Activated T-cell treated with anti-CD3 and anti-CD28 coated beads for 24 hours (primary cell): ENCODE results near the gene TMEM163.
"Not testable (repeated sequence)": the region's sequence is repeated elsewhere in the genome, so short reads cannot be mapped to it uniquely, and the experiment has no call there.

Experiments
- DNase-seq: peaks from one replicate; pipeline ENCODE4 v3.0.0-alpha.2; 2020; ENCODE audit warnings: low read depth

Gene TMEM163

DNA sequence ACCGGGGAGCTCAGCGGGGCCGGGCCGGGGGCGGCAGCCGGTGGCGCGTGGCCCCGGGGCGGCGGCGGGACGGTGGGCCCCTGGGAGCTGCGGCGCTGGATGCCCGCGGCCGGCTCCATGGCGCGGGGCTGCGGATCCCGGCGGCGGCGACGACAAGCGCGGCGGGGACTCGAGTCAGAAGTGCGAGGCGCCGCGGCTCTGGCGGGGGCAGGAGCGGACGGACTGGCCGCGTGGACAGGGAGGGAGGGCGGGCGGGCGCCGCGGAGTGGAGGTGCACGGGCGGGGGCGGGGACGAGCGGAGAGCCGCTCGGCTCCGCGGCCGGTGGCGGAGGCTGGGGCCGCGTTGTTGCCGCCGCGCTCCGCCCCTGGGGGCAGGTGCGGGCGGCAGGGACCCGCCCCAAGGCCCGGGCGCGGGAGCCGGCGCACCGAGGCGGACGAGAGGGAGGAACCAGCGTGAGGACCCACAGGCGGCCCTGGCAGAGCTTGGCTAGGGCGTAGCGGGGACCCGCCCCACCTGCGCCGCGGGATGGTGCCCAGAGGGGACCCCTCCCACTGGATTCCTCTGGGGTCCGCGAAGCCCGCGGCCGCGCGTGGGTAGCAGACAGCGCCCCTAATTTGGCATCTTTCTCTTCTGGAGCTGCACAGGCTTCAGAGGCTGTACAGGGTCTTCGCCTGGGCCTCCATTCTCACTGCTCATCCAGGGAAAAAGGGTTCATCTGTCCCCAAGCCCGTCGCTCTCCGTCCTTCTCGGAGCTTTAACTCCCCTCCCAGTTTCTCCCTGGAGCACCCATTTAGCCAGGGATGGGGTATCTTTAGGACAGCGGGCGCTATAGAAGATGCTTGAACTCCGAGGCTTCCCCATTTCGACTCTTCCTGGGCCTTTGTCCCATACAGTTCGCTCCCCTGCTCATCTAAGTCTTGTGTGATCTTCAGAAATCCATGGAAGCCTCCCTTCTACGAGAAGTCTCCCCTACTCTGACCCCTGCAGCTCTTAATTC lies at the start of gene TMEM163:
TSS of gene TMEM163 (minus strand) at position 184 of the 998 bp plus-strand sequence.
- DNase-seq: no peak

DNA sequence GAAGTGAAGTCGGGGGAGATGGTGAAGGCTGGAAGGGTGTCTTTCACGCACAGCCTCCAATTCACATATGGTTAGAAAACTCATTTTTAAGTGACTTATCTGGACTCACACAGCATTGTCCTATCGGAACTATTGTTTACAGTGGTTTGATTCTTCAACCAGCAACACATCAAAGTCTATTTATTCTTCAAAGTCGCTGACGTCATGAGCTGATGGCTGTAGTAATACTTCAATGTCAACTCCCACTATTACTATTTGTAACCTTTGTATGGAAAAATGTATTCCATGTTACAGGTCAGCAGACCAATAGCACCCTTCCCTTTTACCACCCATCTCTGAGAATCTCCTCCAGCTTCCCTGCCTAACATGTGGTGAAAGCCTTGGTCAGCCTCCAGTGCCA lies 47.8 kb upstream of the TMEM163 start:
- DNase-seq: no peak

DNA sequence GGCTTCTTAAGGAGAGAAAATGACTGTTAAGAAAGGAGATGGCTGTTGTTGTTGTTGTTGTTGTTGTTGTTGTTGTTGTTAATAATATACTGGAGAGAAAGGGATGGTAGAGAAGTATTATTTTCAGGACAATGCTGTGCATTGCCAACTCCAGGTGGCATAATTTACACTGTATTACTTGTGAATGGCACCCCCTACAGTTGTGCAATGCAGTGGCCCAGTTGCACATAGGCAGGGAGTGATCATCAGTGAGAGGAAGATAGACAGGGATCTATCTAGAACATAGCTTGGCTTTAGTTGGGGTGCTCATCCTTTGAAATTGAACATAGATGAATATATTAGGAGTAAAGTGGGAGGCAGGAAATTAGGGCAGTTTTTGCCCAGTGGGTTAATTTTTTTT lies 47.2 kb upstream of the TMEM163 start:
- DNase-seq: no peak

DNA sequence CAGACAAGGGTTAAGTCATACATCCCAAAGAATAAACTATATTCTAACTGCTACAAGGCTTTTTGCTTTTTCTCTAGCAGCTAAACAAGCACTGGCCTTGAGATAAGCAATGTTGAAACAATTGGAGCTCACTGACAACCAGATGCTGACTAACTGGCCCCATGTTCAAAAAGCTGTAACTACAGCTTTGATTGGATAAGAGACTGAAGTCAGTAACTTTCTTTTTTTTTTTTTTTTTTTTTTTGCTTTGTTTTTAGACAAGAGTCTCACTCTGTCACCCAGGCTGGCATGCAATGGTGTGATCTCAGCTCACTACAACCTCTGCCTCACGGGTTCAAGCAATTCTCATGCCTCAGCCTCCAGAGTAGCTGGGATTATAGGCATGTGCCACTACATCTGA lies 45.4 kb upstream of the TMEM163 start:
- DNase-seq: no peak

DNA sequence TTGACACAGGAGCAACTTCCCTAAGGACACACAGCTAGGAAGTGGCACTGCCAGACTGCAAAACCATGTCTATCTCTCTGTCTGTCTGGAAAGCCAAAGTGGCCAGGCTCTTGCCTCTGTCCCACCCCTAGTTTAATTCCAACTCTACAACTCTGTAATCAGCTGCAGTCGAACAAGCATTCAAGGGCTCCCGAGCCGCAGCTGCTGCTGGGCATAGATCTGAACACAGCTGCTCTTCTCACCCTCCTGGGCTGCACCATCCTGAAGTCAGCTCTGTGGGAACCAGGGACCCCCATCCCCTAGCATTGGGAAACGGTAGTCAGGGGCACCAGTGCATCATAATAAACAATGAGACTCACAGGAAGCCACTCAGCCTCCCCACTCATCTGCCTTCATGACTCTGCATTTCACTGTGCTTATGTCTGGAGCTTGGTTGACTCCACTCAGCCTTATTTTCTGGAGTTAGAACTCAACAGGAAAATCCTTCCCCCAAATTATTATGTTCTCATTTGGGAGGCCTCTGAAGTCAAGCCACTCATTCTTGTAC lies 44.4 kb upstream of the TMEM163 start:
- DNase-seq: no peak

DNA sequence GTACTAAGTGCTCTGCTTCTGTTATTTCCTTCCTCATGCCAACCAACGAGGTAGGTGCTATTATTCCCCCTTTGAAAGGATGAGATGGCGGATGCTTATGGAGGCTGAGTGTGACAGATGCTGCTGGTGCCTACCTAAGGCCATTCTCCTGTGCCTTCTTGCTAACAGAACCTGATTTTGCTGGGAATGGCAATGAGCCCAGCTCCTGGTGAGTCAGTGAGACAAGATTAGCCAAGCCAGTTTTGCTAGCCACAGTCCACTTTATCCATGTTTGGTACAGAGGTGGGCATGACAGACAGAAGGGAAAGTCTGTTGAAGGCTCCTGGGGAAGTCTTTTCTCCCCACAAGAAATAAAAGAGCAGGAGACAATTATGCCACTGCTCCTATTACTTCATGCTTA lies 43.7 kb upstream of the TMEM163 start:
- DNase-seq: no peak

DNA sequence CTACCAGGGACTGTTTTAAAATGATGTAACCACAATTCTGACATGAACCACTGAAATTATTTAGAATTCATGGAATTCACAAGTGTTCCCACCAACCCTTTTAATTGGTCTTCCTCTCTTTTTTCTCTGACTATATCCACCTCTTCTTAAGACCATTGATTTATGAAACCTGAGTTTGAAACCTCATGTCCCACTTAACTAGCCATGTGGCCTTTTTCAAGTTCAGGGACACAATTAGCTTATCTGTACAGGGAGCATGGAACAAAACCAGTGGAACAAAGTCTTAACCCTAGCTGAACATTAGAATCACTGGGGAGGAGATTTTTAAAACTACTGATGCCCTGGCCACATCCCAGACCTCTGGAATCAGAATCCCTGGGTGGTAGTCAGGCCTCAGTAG lies 41.6 kb upstream of the TMEM163 start:
- DNase-seq: no peak

DNA sequence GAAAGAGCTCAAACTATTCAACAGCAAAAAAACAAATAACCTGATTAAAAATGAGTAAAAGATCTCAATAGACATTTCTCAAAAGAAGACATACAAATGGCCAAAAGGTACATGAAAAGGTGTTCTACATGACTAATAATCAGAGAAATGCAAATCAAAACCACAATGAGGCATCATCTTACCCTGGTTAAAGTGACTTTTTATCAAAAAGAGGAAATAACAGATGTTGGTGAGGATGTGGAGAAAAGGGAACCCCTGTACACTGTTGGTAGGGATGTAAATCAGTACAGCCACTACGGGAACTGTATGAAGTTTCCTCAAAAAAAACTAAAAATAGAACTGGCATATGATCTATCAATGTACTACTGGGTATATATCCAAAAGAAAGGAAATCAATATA lies 39.8 kb upstream of the TMEM163 start:
- no peak for DNase-seq

DNA sequence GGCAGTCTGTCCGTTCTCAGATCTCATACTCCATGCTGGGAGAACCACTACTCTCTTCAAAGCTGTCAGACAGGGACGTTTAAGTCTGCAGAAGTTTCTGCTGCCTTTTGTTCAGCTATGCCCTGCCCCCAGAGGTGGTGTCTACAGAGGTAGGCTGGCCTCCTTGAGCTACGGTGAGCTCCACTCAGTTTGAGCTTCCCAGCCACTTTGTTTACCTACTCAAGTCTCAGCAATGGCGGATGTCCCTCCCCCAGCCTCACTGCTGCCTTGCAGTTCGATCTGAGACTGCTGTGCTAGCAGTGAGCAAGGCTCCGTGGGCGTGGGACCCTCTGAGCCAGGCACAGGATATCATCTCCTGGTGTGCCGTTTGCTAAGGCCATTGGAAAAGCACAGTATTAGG lies 33.2 kb upstream of the TMEM163 start:
- not testable (repeated sequence) for DNase-seq

DNA sequence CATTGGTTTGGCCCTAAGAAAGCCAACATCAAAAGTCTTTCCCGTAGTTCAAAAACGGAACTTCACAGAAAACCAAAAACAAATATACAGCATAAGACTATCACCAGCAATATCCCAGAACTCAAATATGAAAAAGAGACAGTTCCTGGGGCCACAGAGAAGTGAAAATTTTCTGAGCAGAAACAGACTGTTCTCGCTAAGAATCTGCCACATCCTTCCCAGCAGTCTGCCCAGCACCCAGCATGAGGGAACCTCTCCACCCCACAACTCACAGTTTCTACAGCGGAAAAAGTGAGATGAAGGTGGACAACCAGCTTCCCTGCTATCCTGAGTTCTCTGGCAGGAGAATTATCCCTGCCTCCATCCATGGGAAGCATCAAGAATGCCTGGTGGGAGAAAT lies 26.7 kb upstream of the TMEM163 start:
- no peak for DNase-seq

DNA sequence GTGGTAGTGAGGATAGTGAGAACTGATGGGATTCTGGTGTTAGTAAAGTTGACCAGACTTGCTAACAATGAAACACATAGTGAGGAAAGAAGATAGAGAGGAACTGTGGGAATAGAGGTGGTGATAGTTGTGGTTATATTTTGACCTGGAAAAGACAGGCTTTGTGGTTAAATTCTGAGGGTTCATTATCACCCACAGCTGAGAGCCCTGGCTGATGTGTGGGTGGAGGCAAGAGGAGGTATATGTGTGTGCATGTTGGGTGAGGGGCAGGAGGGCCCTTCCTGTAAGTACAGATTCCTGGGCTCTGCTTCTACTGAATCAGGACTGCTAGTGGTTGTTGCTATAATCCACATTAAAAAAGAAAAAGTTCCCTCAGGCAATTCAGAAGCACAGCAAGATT lies 26.2 kb upstream of the TMEM163 start:
- no peak for DNase-seq

DNA sequence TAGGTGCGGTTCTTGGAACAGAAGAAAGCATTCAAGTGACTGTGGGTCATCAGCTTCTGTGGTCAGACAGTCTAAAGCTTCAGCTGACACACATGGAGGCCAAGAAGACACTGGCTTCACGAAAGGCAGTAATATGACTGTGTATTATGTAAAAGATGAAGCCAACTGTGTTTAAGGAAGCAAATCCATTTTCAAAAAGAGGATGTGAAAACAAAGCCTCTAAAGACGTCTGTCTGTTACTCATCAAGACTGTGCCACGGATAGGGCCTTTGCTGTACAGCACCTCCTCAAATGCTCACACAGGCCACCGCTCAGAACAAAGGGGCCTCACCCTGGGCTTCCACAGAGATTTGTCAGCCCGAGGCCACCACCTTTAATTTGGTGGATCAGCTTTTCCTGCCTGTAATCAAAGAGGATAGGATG lies 21.1 kb upstream of the TMEM163 start:
- no peak for DNase-seq

DNA sequence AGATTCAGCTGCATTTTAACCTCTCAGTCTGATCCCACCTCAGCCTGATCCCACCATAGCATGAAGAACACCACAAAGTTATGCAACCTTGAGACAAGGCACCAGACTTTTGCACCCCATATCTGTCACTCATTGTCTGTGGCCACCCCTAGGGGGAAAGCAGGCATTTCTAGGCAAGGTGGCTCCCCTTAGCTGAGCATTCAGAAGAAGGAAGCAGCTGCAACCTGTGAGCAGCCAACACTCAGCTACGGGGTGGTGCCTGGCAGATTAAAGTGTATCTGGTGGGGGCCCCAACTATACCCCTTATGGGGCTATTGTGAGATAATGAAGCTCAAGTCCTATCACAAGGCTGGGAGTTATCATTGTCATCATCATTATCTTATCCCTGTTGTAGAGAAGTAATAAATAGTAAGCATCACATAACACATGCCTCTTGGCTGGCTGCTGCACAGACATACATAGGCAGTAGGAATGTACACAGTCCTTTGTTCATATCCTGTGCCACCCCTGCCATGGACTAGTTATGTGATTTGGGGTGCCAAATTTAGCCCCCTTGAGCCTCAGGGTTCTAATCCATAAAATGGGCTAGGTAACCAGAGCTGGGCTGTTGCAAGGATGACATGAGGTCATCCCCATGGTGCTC lies 20.6 kb upstream of the TMEM163 start:
- DNase-seq: no peak

DNA sequence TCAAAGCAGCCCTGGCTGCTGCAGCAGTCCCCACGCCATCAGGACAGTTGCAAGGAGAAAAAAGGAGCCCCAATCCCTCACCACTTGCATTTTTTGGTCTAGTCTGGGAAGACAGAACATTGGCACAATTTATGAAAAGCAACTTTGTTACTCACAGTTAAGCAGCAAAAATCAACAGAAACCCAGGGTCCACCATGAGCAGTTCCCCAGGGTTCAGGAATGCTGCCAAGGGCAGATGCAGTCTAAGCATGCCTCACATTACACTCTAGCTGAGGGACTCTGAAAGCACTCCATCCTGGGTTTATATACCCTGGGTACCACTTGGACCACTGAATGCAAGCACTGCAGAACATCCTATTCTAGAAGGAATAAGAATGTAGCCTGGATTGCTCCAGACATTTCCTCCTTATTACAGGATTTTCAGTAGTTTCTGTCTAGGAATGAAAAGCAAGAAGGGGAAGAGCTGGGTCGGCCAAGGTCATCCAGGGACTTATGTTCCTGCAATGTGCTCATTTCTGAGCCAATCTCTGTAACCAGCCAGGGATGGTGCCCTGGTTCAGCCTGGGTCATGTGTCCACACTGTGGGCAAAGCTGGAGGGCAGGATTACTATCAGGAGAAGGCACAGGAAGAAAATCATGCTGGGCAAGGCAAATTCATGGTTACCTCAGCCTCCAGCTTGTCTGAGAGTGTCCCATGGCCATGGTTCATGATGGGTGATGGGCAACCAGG lies 19.5 kb upstream of the TMEM163 start:
- DNase-seq: no peak

DNA sequence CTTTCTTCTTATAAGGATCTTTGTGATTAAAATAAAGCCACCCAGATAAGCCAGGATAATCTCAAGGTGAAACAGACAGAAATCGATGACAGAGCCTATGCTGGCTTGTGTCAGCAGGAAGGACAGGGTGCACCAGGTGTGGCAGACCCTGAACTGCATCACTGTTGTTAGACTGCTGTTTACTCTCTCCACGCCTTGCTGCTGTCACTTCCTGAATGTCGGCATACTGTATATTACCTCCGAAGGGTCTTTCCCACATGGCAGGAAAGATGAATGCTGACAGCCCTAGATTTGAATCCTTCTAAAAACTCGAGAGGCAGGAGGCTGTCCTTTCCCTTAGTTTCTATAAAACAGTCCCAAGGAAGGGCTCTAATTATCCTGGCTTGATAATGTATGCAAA lies 18.9 kb upstream of the TMEM163 start:
- DNase-seq: no peak

DNA sequence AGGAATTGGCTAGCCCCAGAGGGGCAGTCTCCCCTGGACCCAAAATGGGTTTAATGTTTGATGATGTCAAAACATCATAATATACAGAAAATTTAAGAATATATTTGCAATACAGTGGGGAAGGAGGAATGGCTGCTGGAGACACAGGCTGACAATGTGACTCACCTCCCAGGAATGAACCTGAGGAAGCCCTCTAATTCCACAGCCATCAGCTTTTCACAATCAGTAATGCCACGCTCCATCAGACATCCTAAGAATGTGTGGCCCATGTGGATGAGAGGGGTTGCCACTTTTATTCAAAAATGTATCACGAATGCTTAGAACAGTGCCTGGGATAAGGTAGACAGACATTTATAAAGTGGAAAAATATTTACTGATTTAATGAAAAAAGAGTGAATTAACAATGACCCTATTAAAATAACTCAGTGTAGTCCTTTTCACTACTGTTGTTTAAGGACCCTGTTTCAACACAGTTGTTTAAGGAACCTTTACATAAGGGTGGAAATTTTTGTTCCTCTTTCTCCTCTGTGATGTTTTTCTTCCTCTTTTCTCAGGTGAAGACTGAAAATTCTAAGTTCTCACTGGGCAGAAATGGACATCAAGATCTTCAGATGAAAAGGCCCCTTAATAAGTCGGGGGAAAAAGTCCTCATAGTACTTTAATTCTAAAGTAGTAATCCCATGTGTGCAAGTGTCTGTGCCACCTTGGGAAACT lies 17.5 kb upstream of the TMEM163 start:
- no peak for DNase-seq

DNA sequence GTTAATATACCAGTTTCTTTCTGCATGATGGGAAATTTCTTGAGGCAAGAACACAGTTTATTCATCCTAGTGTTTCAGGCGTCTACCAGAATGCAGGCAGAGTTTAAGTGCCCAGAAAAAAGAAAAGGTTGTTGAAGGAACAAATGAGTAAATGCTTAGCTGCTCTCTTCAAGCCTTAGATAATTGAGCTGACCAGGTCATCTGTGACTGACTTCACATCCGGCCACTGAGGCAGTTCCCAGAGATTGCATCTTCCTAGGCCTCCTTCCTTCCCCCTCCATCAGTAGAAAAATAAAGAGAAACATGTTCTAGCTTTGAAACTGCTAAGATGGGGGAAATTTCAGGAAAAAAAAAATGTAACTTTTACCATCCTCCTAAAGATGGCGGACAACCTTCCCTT lies 9.4 kb upstream of the TMEM163 start:
- DNase-seq: no peak

DNA sequence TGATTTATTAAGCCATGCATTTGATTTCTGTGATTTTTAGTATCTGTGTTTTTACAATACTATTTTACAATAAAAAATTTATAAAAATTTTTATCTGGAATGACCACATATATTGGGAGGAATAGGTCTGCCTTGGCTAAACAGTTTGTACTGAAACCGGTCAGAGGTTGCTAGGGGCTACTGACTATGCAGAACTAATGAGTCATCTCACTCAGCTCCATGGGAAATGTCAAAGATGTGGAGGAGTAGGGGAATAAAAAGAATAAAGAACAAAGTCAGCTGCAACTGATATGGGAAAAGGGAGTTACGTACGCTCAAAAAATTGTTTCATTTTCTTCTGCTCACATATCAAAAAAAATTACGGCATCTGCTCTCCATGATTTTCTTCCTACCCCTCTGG lies 8.6 kb upstream of the TMEM163 start:
- DNase-seq: no peak

DNA sequence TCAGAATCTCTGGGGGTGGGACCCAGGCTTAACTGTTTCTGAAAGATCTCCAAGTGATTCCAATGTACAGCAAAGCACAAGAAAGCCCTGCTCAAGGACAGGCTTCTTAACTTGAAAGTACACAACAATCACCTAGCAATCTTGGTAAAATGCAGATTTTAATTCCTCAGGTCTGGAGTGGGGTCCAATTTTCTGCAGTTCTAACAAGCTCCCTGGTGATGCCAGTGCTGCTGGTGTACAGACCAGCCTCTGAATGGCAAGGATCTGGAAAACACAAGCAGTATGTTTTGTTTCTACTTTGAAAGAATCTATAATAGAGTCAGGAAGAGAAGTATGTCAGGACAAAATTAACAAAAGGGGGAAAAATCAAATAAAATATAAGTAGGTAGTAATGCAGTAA lies 7.8 kb upstream of the TMEM163 start:
- no peak for DNase-seq

DNA sequence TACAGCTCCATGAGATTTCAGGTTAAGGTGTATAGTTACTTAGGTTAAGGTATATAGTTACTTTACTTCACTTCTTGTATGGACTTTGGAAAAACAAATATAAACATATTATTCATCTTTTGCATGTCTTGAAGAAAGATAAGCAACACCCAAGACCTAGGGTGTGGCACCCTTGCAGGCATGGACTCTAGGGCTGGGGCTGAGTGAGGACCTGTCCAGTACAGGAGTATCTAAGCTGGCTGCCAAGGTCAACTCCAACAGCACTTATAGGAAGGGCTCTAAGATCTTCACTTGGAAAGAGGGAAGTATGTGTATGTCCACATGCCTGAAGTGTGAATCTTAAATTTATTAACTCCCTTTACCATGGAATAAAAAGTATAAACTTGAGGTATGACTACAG lies 7.1 kb upstream of the TMEM163 start:
- no peak for DNase-seq

DNA sequence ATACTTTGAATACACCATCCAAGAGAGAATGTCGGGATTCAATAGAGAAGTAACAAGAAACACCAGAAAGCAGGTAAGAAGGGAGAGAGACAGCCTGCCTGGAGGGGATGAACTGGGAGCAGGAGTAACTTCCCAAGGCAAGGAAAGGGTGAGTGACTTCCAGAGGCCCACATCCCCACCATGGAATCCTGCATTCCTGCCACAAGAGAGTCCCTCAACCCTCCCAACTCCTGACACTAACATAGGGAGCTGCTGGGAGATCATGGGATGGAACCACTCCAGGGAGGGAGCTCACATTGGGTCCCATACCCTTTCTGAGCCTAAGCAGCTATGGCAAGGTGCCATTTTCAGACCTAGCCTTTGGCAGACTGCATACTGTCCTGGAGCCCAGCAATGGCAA lies 5.5 kb upstream of the TMEM163 start:
- no peak for DNase-seq

DNA sequence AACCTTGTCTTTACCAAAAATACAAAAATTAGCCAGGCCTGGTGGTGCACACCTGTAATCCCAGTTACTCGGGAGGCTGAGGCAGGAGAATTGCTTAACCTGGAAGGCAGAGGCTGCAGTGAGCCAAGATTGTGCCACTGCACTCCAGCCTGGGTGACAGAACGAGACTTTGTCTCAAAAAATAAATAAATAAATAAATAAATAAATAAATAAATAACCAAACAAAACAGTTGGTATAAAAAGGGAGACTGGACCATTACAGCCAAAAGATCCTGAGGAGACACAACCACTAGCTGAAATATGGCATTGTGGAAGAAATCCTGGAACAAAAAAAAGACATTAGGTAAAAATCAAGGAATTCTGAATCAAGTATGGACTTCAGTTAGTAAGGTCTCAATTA lies 4.9 kb upstream of the TMEM163 start:
- DNase-seq: not testable (repeated sequence)
